ENCODE measurements around the gene PRICKLE2. TPM values are rescaled to one million over a fixed set of nuclear protein-coding genes. Genes with fewer than 3 reads are reported as not detected.

Gene PRICKLE2
- total RNA-seq, 4 donors from 2014 or later: 54.3 to 98.6 (median 62.5) TPM

DNA sequence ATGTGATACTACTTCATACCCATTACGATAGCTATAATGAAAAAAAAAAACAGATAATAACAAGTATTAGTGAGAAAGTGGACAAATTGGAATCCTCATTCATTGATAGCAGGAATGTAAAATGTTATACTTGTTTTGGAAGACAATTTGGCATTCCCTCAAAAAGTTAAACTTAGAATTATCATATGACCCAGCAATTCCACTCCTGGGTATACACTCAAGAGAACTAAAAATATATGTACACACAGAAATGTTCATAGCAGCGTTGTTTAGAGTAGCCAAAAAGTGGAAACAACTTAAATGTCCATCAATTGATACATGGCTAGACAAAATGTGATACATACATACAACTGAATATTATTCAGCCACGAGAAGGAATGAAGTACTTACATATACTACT, 69.9 kb downstream of the PRICKLE2 start:
- TF ChIP-seq, protein P1, sequence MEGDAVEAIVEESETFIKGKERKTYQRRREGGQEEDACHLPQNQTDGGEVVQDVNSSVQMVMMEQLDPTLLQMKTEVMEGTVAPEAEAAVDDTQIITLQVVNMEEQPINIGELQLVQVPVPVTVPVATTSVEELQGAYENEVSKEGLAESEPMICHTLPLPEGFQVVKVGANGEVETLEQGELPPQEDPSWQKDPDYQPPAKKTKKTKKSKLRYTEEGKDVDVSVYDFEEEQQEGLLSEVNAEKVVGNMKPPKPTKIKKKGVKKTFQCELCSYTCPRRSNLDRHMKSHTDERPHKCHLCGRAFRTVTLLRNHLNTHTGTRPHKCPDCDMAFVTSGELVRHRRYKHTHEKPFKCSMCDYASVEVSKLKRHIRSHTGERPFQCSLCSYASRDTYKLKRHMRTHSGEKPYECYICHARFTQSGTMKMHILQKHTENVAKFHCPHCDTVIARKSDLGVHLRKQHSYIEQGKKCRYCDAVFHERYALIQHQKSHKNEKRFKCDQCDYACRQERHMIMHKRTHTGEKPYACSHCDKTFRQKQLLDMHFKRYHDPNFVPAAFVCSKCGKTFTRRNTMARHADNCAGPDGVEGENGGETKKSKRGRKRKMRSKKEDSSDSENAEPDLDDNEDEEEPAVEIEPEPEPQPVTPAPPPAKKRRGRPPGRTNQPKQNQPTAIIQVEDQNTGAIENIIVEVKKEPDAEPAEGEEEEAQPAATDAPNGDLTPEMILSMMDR (IDR thresholded peaks at IDR 0.05; ENCODE audit: low read depth): no peak

DNA sequence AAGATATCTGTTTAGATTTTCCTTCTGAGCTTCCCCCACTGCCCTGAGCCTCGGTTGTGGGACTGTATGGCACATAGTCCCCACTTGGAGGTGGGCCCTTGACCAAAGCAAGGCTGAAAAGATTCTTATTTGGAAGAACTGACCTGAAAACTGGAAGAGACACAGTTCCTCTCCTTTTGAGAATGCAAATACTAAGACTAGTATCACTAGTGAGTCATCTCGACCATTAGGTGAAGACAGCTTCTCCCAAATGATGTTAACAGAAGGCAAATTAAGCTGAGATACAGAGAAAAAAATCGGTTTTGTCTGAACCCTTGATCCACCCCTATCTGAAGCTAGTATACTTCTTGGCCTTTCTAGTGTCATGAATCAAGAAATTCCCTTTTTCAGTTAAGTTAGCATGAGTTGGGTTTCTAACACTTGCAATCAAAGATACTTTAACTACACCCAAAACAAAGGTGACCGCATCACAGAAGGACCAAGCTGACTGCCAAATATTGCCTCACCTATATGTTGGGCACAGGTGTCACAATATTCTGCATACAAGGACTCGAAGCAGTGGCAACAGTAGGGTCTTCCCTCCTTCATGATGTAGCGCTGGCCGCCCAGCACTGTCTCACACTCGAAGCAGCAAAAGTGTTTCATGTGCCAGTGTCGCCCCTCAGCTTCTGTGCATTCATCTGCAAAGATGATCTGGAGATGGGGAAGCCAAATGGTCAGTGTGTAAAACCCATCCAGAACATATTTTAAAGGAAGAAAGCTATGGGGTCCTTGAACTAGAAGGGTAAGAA, 72.4 kb downstream of the PRICKLE2 start:
- TF ChIP-seq, protein P1 (IDR thresholded peaks at IDR 0.05; ENCODE audit: low read depth): no peak

DNA sequence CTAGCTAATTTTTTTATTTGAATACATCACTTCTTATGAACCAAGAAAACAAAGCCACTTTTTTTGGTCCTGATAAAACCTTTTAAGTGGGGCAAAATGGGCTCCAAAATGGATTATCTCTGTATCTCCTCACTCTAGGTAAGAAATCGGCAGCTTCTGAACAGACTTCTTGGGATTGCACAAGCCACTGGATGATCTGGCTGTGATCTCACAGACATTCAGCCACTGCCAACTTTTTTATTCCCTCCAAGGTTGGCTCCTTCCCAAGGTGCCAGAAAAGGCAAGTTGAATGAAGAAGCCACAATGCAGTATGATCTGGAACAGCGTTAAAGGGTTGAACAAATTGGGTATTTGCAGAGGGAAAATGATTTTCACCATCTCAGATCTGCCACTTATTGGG, 73.2 kb downstream of the PRICKLE2 start:
- TF ChIP-seq, protein P1 (IDR thresholded peaks at IDR 0.05; ENCODE audit: low read depth): no peak

DNA sequence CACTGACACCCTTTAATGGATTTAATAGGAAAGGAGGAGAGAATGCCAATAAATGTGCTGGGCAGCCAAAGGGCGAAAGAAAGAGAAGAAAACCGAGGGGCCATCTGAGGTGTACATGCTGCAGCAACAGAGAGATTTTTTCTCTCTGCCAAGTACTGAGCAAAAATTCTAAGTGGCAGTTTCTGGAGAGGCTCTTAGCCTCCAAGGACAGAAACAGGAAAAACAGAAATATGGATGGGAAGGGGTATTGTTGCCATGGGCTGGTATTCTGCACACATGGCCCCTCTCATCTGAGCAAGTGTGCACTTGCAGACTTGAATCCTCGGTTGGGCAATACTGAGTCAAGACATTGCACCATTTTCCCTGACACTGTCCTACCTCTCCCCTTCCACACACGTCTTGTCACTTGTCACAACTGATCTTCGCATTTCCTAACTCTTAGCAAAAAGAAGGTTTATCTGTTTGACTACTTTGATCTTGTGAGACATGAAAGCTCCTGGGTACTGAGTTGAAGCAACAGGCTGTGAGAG, 73.9 kb downstream of the PRICKLE2 start:
- TF ChIP-seq, protein P1 (IDR thresholded peaks at IDR 0.05; ENCODE audit: low read depth): peak; percentile 25

DNA sequence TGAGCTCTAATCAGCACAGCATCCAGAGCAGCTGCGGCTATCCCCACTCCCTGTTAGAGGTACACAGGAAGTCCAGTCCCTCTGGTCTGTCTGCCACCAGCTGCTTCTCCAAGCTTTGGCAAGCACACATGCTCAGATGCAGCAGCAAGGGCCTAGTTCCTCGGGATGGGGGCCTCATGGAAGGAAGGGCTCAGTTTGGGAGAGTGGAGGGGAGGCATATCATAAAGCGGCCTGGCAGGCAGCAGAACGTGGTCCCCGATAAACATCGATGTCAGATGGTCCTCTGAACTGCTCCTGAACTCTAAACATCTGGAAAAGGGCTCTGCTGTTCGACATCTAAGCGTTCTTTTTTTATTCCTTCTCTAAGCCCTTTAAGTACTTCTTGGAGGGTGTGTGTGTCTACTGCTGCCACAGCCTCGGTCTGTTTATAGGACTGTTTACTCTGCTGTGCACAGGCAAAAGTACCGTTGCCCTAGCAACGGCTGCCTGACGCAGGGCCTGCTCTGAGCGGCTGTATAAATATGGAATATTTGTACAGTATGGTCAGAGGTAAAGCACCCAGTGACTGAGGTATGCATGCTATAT, 74.6 kb downstream of the PRICKLE2 start:
- TF ChIP-seq, protein P1 (IDR thresholded peaks at IDR 0.05; ENCODE audit: low read depth): no peak

DNA sequence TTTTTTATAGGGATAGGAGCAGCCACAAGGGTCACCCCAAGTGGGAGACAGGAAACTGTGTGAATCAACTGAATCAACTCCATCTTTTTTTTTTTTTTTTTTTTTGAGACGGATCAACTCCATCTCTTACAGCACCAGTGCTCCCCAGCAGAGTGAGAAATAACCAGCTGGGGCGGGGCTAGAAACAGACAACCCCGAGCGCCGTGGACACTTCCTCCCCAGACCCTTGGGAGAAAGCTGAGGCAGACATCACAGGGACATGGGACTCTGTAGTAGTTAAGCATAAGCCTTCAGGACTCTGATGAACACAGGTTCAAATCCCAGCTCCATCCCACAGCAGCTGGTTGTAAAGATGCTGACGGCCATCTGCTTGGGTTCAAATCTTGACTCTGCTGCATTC, 75.4 kb downstream of the PRICKLE2 start:
- TF ChIP-seq, protein P1 (IDR thresholded peaks at IDR 0.05; ENCODE audit: low read depth): no peak

DNA sequence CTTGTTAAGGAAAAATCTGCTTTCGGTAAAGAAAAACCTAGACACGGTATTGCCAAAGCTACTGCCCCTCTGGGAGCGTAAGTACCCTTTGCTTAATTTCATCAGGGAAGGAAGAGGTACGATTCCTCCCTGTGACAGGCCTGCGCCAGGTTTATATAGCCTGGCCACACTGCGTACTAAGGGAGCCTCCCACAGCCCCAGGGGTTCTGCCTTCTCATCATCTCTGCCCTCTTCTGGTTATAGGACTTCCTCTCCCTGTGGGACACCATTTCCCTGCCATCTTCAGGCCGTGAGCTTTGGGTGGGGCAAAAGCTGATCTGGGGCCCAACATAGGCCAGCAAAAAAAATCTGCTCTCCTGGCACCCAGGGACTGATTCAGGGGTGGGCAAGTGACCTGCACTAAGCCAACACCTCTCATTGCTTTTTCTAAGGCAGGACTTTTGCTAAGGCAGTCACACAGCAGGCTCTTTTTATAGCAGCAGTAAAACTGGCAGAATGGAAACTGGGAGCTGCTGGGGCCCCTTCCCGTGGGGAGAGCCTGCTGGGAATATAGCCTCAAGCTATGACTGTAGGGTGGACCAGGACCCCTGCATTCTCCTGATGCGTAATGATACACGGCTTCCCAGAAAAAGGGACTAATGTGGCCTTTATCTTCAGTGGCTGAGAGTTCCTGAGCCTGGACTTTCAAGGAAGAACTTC, 76.2 kb downstream of the PRICKLE2 start:
- TF ChIP-seq, protein P1 (IDR thresholded peaks at IDR 0.05; ENCODE audit: low read depth): no peak

Measured in subcutaneous adipose tissue (tissue), 4 donors.